Liver (tissue), 9 donors: ENCODE measurements around the gene NTNG1. TPM values are rescaled to one million over a fixed set of nuclear protein-coding genes. Genes with fewer than 3 reads are reported as not detected.

Experiments used
- DNase-seq: peaks from one replicate; pipeline ENCODE4 v3.0.0-alpha.2; 2017; ENCODE audit warnings: low spot score
- H3K27ac ChIP-seq, 2 donors: one replicate each; pipeline ENCODE4 v1.7.0; 2013; ENCODE audit warnings: inconsistent platforms in 2 of 2, low read length in 2 of 2, control low read depth in 1 of 2, low read depth in 1 of 2, mild to moderate bottlenecking in 1 of 2
- H3K27me3 ChIP-seq, 4 donors: one replicate each; pipeline versions ENCODE4 v1.6.1 to v1.7.0; 2013; ENCODE audit warnings: low read length in 3 of 4, inconsistent platforms in 1 of 4, mild to moderate bottlenecking in 1 of 4, moderate library complexity in 1 of 4; ENCODE audit not compliant: control insufficient read depth in 4 of 4, insufficient read depth in 4 of 4
- H3K36me3 ChIP-seq, 4 donors: one replicate each; pipeline versions ENCODE4 v1.6.1 to v1.7.0; 2013; ENCODE audit warnings: low read length in 3 of 4, mild to moderate bottlenecking in 3 of 4, low read depth in 1 of 4, moderate library complexity in 1 of 4; ENCODE audit not compliant: control insufficient read depth in 4 of 4, insufficient read depth in 3 of 4
- H3K4me1 ChIP-seq, 4 donors: one replicate each; pipeline versions ENCODE4 v1.6.1 to v1.7.0; 2013; ENCODE audit warnings: low read length in 3 of 4, mild to moderate bottlenecking in 3 of 4, moderate library complexity in 1 of 4; ENCODE audit not compliant: control insufficient read depth in 4 of 4, insufficient read depth in 4 of 4
- H3K4me3 ChIP-seq, 3 donors: one replicate each; pipeline versions ENCODE4 v1.6.1 to v1.7.0; 2013; ENCODE audit warnings: low read length in 3 of 3, control low read depth in 1 of 3, low read depth in 1 of 3, mild to moderate bottlenecking in 1 of 3
- H3K9ac ChIP-seq, 2 donors: one replicate each; pipeline ENCODE4 v1.7.0; 2013; ENCODE audit warnings: low read length in 2 of 2, mild to moderate bottlenecking in 2 of 2, moderate library complexity in 2 of 2, control low read depth in 1 of 2, low read depth in 1 of 2
- H3K9me3 ChIP-seq, 4 donors: one replicate each; pipeline versions ENCODE4 v1.6.1 to v1.7.0; 2013; ENCODE audit warnings: low read length in 3 of 4; ENCODE audit not compliant: control insufficient read depth in 4 of 4
- CTCF ChIP-seq: fragments of 150-350 bp; IDR thresholded peaks from 2 replicates; pipeline ENCODE4 v1.5.1; 2017; ENCODE audit warnings: improper control_type of control experiment, low read depth, low read length; ENCODE audit not compliant: missing input control
- EGR1 ChIP-seq, 2 donors: IDR thresholded peaks; 2 replicates each; pipeline ENCODE4 v1.6.1; 2016 to 2018; ENCODE audit warnings: antibody characterized with exemption in 2 of 2, low read depth in 2 of 2
- FOXA1 ChIP-seq: IDR thresholded peaks from 2 replicates; pipeline ENCODE4 v1.6.1; 2016; ENCODE audit warnings: antibody characterized with exemption
- FOXA2 ChIP-seq: IDR thresholded peaks from 2 replicates; pipeline ENCODE4 v1.6.1; 2016; ENCODE audit warnings: antibody characterized with exemption
- GABPA ChIP-seq, 2 donors: IDR thresholded peaks in 1 of 2; conservative IDR thresholded peaks in 1 of 2; 2 replicates each; pipeline ENCODE4 v1.6.1; 2016; ENCODE audit warnings: antibody characterized with exemption in 2 of 2, mild to moderate bottlenecking in 1 of 2, moderate library complexity in 1 of 2
- HNF4A ChIP-seq, 2 donors: conservative IDR thresholded peaks; 2 replicates each; pipeline ENCODE4 v1.6.1; 2016; ENCODE audit warnings: antibody characterized with exemption in 2 of 2, mild to moderate bottlenecking in 2 of 2
- HNF4G ChIP-seq: IDR thresholded peaks from 2 replicates; pipeline ENCODE4 v1.6.1; 2016; ENCODE audit warnings: antibody characterized with exemption
- JUND ChIP-seq, 2 donors: IDR thresholded peaks; 2 replicates each; pipeline ENCODE4 v1.6.1; 2016; ENCODE audit warnings: antibody characterized with exemption in 2 of 2
- MAX ChIP-seq: IDR thresholded peaks from 2 replicates; pipeline ENCODE4 v1.6.1; 2016; ENCODE audit warnings: antibody characterized with exemption
- NR2F2 ChIP-seq: IDR thresholded peaks from 2 replicates; pipeline ENCODE4 v1.6.1; 2016; ENCODE audit warnings: antibody characterized with exemption
- RAD21 ChIP-seq, 2 donors: IDR thresholded peaks; 2 replicates each; pipeline ENCODE4 v1.6.1; 2016; ENCODE audit warnings: antibody characterized with exemption in 2 of 2, mild to moderate bottlenecking in 2 of 2
- RXRA ChIP-seq, 2 donors: IDR thresholded peaks; 2 replicates each; pipeline ENCODE4 v1.6.1; 2017 to 2018; ENCODE audit warnings: antibody characterized with exemption in 2 of 2, mild to moderate bottlenecking in 1 of 2
- SP1 ChIP-seq: IDR thresholded peaks from 2 replicates; pipeline ENCODE4 v1.6.1; 2018; ENCODE audit warnings: antibody characterized with exemption, mild to moderate bottlenecking
- TAF1 ChIP-seq: conservative IDR thresholded peaks from 2 replicates; pipeline ENCODE4 v1.6.1; 2016; ENCODE audit warnings: antibody characterized with exemption, mild to moderate bottlenecking
- YY1 ChIP-seq: IDR thresholded peaks from 2 replicates; pipeline ENCODE4 v1.6.1; 2016; ENCODE audit warnings: antibody characterized with exemption, mild to moderate bottlenecking
- ZBTB33 ChIP-seq: IDR thresholded peaks from 2 replicates; pipeline ENCODE4 v1.6.1; 2016; ENCODE audit warnings: antibody characterized with exemption
- WGBS: extraction: QIAGEN DNeasy Blood & Tissue Kit; methylation state at CpG from one replicate; pipeline ENCODE4 v1.1.7; 2013; 5-methylcytosine and 5-hydroxymethylcytosine counted together
- polyA plus RNA-seq, 2 donors: library from polyadenylated mRNA; stranded (reverse) in 1 of 2; unstranded in 1 of 2; fragments of 200-250 nt in 1 of 2; fragments of >200 nt in 1 of 2; fragmentation: Nextera tagmentation in 1 of 2; extraction: Ambion mirVana in 1 of 2; gene quantifications; one replicate each; pipeline versions ENCODE4 v1.2.1 to v1.2.3, GENCODE V29; 2013 to 2015
- total RNA-seq, 2 donors: library from RNA; depleted of rRNA; stranded (reverse); fragments of >200 nt; gene quantifications; one replicate each; pipeline ENCODE4 v1.2.3, GENCODE V29; 2014
- TF ChIP-seq, protein P1 (sequence below): IDR thresholded peaks from 2 replicates; pipeline ENCODE4 v1.6.1; 2016; ENCODE audit warnings: antibody characterized with exemption
- TF ChIP-seq, protein P2 (sequence below): IDR thresholded peaks from 2 replicates; pipeline ENCODE4 v1.6.1; 2016; ENCODE audit warnings: antibody characterized with exemption, mild to moderate bottlenecking
- donor health status: healthy.
- donor health status: healthy.
- donor health status: healthy.
- donor health status: healthy.
- donor health status: healthy.

NTNG1 gene
- total and polyA plus RNA-seq, 4 donors = under 0.01 TPM; not detected in 2

- Histone ChIP-seq H3K9ac (no peak overlapping the region), H3K27me3 (no peaks in the 10 kb centered on the region), H3K36me3 (no peaks in the 10 kb centered on the region), H3K9me3 (no peaks in the 10 kb centered on the region), H3K4me3 (no peak overlapping the region), H3K27ac (no peak overlapping the region), H3K4me1 (no peaks in the 10 kb centered on the region)
- no peak for DNase-seq
- TF ChIP-seq RAD21 (IDR thresholded peaks at IDR 0.05) (no peak), JUND (IDR thresholded peaks at IDR 0.05) (no peak), TAF1 (no peak), HNF4G (no peak), MAX (no peak), GABPA (IDR thresholded peaks at IDR 0.05 in 1 of 2, conservative IDR thresholded peaks at IDR 0.05 in 1 of 2) (no peak), ZBTB33 (no peak), HNF4A (conservative IDR thresholded peaks at IDR 0.05) (no peak), FOXA1 (no peak), YY1 (no peak), RXRA (IDR thresholded peaks at IDR 0.05) (no peak), NR2F2 (no peak), SP1 (no peak), FOXA2 (no peak), EGR1 (IDR thresholded peaks at IDR 0.05; ENCODE audit: low read depth in 2 of 2) (no peak), CTCF (no peak)
- TF ChIP-seq, protein P1, sequence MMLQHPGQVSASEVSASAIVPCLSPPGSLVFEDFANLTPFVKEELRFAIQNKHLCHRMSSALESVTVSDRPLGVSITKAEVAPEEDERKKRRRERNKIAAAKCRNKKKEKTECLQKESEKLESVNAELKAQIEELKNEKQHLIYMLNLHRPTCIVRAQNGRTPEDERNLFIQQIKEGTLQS = no peak
- TF ChIP-seq, protein P2, sequence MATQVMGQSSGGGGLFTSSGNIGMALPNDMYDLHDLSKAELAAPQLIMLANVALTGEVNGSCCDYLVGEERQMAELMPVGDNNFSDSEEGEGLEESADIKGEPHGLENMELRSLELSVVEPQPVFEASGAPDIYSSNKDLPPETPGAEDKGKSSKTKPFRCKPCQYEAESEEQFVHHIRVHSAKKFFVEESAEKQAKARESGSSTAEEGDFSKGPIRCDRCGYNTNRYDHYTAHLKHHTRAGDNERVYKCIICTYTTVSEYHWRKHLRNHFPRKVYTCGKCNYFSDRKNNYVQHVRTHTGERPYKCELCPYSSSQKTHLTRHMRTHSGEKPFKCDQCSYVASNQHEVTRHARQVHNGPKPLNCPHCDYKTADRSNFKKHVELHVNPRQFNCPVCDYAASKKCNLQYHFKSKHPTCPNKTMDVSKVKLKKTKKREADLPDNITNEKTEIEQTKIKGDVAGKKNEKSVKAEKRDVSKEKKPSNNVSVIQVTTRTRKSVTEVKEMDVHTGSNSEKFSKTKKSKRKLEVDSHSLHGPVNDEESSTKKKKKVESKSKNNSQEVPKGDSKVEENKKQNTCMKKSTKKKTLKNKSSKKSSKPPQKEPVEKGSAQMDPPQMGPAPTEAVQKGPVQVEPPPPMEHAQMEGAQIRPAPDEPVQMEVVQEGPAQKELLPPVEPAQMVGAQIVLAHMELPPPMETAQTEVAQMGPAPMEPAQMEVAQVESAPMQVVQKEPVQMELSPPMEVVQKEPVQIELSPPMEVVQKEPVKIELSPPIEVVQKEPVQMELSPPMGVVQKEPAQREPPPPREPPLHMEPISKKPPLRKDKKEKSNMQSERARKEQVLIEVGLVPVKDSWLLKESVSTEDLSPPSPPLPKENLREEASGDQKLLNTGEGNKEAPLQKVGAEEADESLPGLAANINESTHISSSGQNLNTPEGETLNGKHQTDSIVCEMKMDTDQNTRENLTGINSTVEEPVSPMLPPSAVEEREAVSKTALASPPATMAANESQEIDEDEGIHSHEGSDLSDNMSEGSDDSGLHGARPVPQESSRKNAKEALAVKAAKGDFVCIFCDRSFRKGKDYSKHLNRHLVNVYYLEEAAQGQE = no peak
Measured at GRCh38 chr1:107352850-107353249, 212.0 kb downstream of the NTNG1 start.

DNA sequence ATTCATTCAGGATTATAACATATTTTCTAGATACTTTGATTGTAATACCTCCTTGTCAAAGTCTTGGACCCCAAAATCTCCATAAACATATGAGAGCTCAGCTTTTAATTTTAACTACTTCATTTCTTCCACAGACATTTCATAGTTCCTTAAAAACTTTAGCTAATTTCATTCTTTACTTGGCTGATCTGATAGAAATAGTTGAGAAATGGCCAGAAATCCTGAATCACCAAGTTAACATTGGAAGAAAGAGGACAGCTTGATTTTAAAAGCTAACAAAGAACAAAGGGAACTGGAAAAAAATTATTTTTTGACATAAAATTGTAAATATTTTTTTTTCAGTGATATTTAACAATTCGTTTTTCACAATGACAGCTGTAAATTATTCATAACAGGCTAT lies 216.5 kb downstream of the NTNG1 start:
- H3K4me1 ChIP-seq = no peaks in the 10 kb centered on the region
- no peak overlapping the region for H3K27ac ChIP-seq
- no peak overlapping the region for H3K9ac ChIP-seq
- DNase-seq = no peak
- WGBS = 26% methylated on average over 1 of the region's 1 CpG
- H3K27me3 ChIP-seq = no peaks in the 10 kb centered on the region
- no peaks in the 10 kb centered on the region for H3K36me3 ChIP-seq
- no peaks in the 10 kb centered on the region for H3K9me3 ChIP-seq
- no peak overlapping the region for H3K4me3 ChIP-seq
- no peak for TF ChIP-seq RXRA (IDR thresholded peaks at IDR 0.05)
- TF ChIP-seq YY1 = no peak
- no peak for TF ChIP-seq RAD21 (IDR thresholded peaks at IDR 0.05)
- no peak for TF ChIP-seq HNF4A (conservative IDR thresholded peaks at IDR 0.05)
- no peak for TF ChIP-seq FOXA1
- TF ChIP-seq, protein P2 = no peak
- TF ChIP-seq MAX = no peak
- TF ChIP-seq SP1 = no peak
- TF ChIP-seq, protein P1 = no peak
- TF ChIP-seq TAF1 = no peak
- TF ChIP-seq CTCF = no peak
